Lower leg skin (tissue), 3 donors: ENCODE results near the gene HSPA12B.

ENCODE experiments used
- POLR2A ChIP-seq, 2 donors: fragments of 450-650 bp; IDR thresholded peaks; one replicate each; pipeline ENCODE4 v1.6.1; 2016 to 2017; ENCODE audit warnings: antibody characterized with exemption in 2 of 2, mild to moderate bottlenecking in 1 of 2, moderate library complexity in 1 of 2
- TF ChIP-seq, protein P1 (sequence below), 3 donors: fragments of 450-650 bp; IDR thresholded peaks; one replicate each; pipeline ENCODE4 v1.5.1; 2016; ENCODE audit warnings: antibody characterized with exemption in 3 of 3, mild to moderate bottlenecking in 3 of 3, moderate library complexity in 2 of 3

DNA sequence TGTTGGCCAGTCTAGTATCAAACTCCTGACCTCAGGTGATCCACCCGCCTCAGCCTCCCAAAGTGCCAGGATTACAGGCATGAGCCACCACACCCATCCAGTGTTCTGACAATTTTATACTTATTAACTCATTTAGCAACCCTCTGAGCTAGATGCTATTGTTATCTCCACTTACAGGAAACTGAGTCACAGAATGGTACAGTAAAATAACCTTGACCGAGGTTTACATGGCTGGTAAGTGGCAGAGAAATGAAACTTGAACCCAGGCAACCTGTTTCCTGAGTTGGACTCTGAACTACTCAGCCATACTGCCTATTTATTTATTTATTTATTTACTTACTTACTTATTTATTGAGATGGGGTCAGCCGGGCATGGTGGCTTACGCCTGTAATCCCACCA, 13.4 kb upstream of the HSPA12B start:
- TF ChIP-seq, protein P1, sequence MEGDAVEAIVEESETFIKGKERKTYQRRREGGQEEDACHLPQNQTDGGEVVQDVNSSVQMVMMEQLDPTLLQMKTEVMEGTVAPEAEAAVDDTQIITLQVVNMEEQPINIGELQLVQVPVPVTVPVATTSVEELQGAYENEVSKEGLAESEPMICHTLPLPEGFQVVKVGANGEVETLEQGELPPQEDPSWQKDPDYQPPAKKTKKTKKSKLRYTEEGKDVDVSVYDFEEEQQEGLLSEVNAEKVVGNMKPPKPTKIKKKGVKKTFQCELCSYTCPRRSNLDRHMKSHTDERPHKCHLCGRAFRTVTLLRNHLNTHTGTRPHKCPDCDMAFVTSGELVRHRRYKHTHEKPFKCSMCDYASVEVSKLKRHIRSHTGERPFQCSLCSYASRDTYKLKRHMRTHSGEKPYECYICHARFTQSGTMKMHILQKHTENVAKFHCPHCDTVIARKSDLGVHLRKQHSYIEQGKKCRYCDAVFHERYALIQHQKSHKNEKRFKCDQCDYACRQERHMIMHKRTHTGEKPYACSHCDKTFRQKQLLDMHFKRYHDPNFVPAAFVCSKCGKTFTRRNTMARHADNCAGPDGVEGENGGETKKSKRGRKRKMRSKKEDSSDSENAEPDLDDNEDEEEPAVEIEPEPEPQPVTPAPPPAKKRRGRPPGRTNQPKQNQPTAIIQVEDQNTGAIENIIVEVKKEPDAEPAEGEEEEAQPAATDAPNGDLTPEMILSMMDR (IDR thresholded peaks at IDR 0.05): no peak
- TF ChIP-seq POLR2A (IDR thresholded peaks at IDR 0.05): no peak
